GM18858 (cell line): ENCODE data around the gene PRRG2.

ENCODE experiments used
- ATAC-seq: cut with Tn5 transposase; IDR thresholded peaks from one replicate; pipeline ENCODE4 v1.9.1; 2021; ENCODE audit not compliant: unreplicated experiment

PRRG2 gene

GRCh38 chr19:49581007-49581508 is at the start of gene PRRG2:
Gene PRRG2, plus strand, starts transcription at chr19:49581316. Its CDS starts 1,904 bp downstream, at chr19:49583220.
- ATAC-seq: no peak

GRCh38 chr19:49533551-49534488 is 47.3 kb upstream of the PRRG2 start:
- ATAC-seq: no peak

GRCh38 chr19:49534632-49535385 is 46.3 kb upstream of the PRRG2 start:
- ATAC-seq: no peak

GRCh38 chr19:49536921-49537462 is 44.1 kb upstream of the PRRG2 start:
- ATAC-seq: no peak

- no peak for ATAC-seq
Measured at GRCh38 chr19:49538643-49539042, 42.5 kb upstream of the PRRG2 start.

GRCh38 chr19:49539192-49539952 is 41.7 kb upstream of the PRRG2 start:
- no peak for ATAC-seq

- no peak for ATAC-seq
Measured at GRCh38 chr19:49541914-49542313, 39.2 kb upstream of the PRRG2 start.

- ATAC-seq: no peak
Measured at GRCh38 chr19:49542446-49542845, 38.7 kb upstream of the PRRG2 start.

- ATAC-seq: no peak
Measured at GRCh38 chr19:49543032-49543431, 38.1 kb upstream of the PRRG2 start.

- ATAC-seq: no peak
Measured at GRCh38 chr19:49544154-49544553, 37.0 kb upstream of the PRRG2 start.

- ATAC-seq: no peak
Measured at GRCh38 chr19:49546825-49547565, 34.1 kb upstream of the PRRG2 start.

- no peak for ATAC-seq
Measured at GRCh38 chr19:49549045-49549444, 32.1 kb upstream of the PRRG2 start.

GRCh38 chr19:49551531-49551930 is 29.6 kb upstream of the PRRG2 start:
- no peak for ATAC-seq

- ATAC-seq: no peak
Measured at GRCh38 chr19:49552749-49553148, 28.4 kb upstream of the PRRG2 start.

GRCh38 chr19:49553451-49554271 is 27.5 kb upstream of the PRRG2 start:
- ATAC-seq: no peak

GRCh38 chr19:49554701-49555181 is 26.4 kb upstream of the PRRG2 start:
- no peak for ATAC-seq

GRCh38 chr19:49555600-49556411 is 25.3 kb upstream of the PRRG2 start:
- ATAC-seq: no peak
